ENCODE results near the gene POLR2E. TPM values are rescaled to one million over a fixed set of nuclear protein-coding genes. Genes with fewer than 3 reads are reported as not detected.

POLR2E gene
- total RNA-seq, 1 donor from 2014 or later = 148 TPM

DNA sequence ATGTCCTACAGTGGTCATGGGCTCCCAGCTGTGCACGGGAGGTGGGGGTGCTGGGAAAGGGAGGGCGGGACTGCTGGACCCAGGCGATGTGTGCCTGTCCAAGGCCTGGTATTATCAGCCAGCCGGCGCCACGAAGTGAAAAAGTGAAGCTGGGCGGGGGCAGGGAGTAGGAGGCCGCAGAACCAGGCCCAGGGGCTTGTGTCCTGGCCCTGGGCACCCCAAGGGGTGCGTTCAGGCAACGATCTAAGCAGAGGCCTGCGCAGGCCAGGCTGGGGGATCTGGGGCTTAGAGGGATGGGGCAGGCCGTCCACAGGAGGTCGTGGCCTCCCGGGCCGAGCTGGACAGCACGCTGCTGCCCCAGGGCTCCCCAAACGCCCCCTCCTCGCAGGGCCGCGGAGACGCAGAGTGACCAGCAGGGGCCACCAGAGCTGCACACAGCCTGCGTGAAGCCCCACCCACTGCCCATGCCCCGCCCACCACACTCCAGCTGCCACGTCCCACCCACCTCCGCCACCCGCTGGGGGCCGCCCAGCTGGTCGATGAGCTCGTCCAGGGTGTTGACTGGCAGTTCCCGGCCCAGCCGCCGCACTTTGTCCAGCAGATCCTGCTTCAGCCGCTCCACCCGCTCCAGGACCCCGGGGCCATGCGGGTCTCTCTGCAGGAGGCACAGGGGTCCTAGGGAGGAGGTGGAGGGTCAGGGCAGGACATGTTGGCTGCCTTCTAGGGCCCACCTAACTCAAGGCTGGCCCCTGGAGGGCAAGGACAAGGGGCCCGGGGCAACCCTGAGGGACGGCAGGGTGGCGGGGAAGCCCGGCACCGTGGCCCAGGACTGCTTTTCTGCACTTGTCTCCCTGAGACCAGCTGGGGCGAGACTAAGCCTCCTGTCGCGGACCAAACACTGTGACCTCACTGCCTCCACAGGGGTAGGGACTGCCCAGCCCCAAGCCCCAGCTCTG lies 18.1 kb upstream of the POLR2E start:
- ATAC-seq (peak; percentile 91), DNase-seq (peak; percentile 98)
- intact Hi-C loops (cut with micrococcal nuclease) = loop anchor here (10.0 kb wide), 1 partner anchor 81 kb away; no protein-coding TSS in a partner anchor

GRCh38 chr19:1112268-1113029 lies 17.3 kb upstream of the POLR2E start:
- intact Hi-C loops (cut with micrococcal nuclease) = loop anchor here (10.0 kb wide), 1 partner anchor 82 kb away; no protein-coding TSS in a partner anchor
- DNase-seq = peak; percentile 75
- peak; percentile 47 for ATAC-seq

- ATAC-seq (no peak), DNase-seq (no peak)
- intact Hi-C loops (cut with micrococcal nuclease) = loop anchor here (10.0 kb wide), 1 partner anchor 83 kb away; no protein-coding TSS in a partner anchor
Observed at GRCh38 chr19:1111641-1112267, 16.6 kb upstream of the POLR2E start.

DNA sequence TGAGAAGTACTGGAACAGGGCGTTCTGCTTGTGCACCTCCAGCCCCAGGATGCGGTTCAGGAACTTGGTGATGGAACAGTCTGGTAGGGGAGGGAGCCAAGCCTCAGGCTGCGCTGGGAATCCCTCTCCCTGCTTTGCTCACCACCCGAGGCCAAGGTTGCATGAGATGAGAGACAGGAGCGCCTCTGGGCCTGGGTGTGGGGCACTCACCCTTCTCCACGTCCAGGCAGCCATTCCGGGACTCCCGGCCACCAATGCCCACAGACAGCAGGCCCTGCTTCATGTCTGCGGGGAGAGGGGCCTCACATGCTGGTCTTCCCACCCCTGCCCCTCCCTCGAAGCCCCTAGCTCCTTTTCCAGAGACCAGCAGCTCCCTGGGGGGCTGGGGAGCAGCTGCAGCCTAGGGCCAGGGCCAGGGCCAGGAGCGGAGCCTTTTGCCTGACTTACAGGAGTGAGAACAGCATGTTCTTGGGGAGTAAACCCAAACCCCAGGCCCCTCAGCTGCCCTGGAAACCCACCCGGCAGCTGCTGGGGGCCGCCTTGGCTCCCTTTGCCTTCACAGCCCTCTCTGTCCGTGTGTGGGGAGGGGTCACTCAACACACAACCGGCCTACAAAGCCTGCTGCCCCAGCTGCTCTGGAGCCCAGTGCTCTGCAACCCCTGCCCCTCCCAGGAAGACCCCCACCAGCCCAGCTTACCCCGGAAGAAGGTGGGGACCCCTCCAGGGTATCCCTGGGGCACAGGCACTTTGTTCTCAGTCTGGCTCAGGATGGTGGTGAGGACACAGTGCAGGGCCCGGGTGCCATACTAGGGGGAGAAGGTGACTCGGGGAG lies 15.8 kb upstream of the POLR2E start:
- DNase-seq = no peak
- ATAC-seq = no peak
- intact Hi-C loops (cut with micrococcal nuclease) = loop anchor here (10.0 kb wide), 1 partner anchor 84 kb away; no protein-coding TSS in a partner anchor

- ATAC-seq = no peak
- no peak for DNase-seq
- intact Hi-C loops (cut with micrococcal nuclease) = loop anchor here (10.0 kb wide), 1 partner anchor 85 kb away; no protein-coding TSS in a partner anchor
Observed at GRCh38 chr19:1109697-1110671, 14.8 kb upstream of the POLR2E start.

DNA sequence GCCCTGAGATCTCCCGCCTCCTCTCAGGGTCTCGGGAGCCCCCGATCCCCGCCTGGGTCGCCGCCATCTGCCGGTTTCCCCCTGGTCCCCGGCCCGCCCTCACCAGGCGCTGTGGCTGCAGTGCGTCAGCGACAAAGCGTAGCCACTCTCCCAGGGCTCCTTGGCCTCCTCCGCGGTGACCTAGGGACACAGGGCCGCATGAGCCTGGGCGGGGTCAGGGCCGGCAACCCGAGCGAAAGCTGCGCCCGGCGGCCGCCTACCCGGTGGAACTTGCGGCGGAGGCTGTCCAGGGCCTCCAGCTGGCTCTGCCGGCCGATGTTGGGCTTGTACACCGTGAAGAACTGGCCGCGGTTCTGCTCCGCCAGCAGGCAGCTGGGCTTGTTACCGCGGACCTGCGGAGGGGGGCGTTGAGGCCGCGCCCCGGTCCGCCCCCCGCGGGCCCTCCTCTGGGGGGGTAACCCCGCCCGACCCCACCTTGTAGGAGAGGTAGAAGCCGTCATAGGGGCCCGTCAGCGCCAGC lies 13.9 kb upstream of the POLR2E start:
- intact Hi-C loops (cut with micrococcal nuclease) = no loop called here
- DNase-seq (no peak), ATAC-seq (no peak)

DNA sequence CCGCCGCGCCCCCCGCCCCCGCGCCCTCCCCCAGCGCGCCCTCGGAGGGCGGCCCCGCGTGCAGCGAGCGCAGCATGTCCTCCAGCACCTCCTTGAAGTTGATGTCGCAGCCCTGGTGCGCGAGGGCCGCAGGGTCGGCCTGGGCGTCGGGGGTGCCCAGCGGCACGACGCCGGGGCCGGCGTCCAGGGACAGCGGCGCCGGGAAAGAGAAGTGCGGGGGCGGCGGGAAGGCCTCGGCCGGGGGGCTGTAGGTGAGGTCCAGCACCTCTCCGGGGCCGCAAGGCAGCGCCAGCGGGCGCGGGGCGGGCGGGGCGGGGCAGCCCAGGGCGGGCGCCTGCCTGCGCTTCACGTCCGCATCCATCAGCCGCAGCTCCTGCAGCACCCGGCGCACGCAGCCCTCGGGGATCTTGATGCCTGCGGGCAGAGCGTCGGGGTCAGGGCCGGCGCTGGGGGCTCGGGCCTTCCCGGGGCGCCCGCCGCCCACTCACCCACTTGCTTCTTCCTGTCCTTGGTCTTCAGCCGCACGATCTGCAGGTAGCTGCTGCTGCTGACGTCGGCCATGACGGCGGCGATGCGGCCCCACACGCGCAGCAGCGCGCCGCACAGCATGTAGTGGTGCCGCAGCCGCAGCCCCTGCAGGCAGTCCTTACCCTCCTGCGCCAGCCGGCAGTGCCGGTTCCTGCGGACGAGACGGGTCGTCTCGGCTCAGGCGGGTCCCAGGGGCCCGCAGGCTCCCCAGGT lies 13.3 kb upstream of the POLR2E start:
- DNase-seq (no peak), ATAC-seq (no peak)
- intact Hi-C loops (cut with micrococcal nuclease) = no loop called here

DNA sequence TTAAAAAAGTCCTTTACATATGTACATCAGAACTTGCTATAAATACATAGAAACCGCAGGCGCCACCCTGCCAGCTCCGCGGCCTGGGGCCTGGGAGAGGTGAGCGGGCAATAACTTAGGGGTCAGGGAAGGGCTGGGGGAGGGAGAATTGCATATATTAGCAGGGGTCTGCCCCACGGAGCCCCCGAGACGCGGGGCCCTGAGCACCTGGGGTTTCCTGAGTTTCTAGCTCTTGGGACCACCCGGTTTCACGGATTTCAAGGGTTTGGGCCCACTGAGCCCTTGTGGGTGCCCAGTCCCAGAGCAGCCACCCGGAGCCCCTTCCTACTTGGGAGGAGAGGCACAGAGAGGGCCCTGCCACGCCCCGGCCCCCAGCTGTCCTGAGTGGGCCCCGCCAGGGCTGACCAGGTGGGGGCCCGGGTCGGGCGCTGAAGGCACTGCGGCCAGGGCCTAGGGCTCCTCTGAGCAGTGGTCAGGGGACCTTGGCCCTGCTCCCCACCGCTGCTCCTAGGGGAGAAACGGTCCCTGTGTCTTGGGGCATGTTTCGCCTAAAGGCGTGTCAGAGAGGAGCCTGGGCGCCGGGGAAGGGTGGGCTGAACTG lies 12.6 kb upstream of the POLR2E start:
- DNase-seq = no peak
- no peak for ATAC-seq
- intact Hi-C loops (cut with micrococcal nuclease) = no loop called here

- DNase-seq = no peak
- ATAC-seq = no peak
- intact Hi-C loops (cut with micrococcal nuclease) = no loop called here
Observed at GRCh38 chr19:1106841-1107660, 11.9 kb upstream of the POLR2E start.

GRCh38 chr19:1105873-1106840 lies 11.0 kb upstream of the POLR2E start:
- DNase-seq (no peak), ATAC-seq (no peak)
- intact Hi-C loops (cut with micrococcal nuclease) = no loop called here

DNA sequence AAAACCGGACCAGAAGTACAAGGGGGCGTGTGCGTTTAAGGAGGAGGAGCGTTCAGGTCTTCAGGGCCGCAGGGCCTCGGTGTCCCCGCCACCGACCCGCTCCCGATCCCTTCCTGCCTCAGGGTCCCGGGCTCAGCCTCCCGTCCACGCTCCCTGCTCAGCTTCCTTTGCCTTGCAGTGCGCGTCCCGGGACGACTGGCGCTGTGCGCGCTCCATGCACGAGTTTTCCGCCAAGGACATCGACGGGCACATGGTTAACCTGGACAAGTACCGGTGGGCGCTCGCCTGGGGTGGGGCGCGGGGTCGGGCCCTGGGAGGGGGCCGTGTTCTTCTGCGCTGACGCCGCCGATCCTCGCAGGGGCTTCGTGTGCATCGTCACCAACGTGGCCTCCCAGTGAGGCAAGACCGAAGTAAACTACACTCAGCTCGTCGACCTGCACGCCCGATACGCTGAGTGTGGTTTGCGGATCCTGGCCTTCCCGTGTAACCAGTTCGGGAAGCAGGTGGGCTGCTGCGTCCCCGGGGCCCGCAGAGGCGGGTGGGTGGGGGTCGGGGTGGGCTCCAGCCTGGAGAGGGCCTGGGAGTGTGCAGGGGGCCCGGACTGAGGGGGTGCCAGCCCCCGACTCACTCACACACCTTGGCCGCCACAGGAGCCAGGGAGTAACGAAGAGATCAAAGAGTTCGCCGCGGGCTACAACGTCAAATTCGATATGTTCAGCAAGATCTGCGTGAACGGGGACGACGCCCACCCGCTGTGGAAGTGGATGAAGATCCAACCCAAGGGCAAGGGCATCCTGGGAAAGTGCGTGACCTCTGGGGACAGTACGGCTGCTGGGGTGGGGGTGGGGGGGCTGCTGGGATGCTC lies 10.1 kb upstream of the POLR2E start:
- intact Hi-C loops (cut with micrococcal nuclease) = no loop called here
- DNase-seq (peak; percentile 58), ATAC-seq (no peak)

DNA sequence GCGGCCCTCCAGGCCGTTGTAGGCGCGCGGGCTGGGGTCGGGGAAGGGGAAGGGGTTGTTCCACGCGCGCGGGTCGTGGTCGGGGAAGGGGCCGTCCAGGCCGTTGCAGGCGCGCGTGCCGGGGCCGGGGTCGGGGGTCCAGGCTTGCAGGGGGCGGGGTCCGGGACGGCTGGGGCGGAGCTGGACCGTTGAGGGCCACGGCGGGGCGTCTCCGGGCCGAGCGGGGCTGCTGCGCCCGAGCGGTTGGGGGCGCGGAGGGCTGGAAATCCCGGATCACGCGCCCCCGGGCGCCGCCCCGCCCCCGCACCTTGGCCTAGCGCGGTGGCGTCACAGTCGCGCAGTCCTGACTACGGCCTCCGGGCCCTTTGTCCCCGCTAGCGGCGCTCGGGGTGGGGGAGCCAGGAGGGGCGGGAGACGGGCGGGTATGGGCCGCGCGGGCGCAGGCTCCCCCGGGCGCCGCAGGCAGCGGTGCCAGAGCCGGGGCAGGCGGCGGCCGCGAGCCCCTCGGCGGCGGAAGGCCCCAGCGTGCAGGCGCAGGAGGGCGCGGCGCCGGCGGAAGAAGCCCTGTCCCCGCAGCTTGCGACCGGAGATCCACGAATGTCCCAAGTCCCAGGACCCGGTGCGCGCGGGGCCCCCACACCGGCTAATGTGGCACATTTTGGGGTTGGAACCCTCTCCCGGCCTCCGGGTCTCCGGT lies 9.3 kb upstream of the POLR2E start:
- DNase-seq (peak; percentile 87), ATAC-seq (peak; percentile 52)
- intact Hi-C loops (cut with micrococcal nuclease) = no loop called here

Data from left ventricle myocardium superior (tissue), 1 donor.